Endothelial cell of umbilical vein (primary cell): ENCODE results near the gene TGDS. TPM values are rescaled to one million over a fixed set of nuclear protein-coding genes. Genes with fewer than 3 reads are reported as not detected.

ENCODE experiments used
- BruUV-seq: library from RNA; stranded (reverse); fragments of 400-500 nt; replicated peaks from 2 replicates; lab custom pipeline; 2021; lab: Mats Ljungman, UMichigan
- CTCF ChIA-PET: fragments of 300-600, 350-600 bp; sonication (Branson Sonifier 250); formaldehyde crosslinking; loops from one replicate; lab custom pipeline; 2021; ENCODE audit warnings: antibody characterized with exemption, inconsistent platforms; lab: Charles Lee
- POLR2A ChIA-PET: fragments of 300-600, 350-600 bp; sonication (Branson Sonifier 250); formaldehyde crosslinking; loops from one replicate; lab custom pipeline; 2021; ENCODE audit warnings: antibody characterized with exemption, inconsistent platforms; lab: Charles Lee
- DNase-seq: peaks from one replicate; pipeline ENCODE4 v3.0.0-alpha.2; 2011; ENCODE audit warnings: low read depth, low spot score
- FAIRE-seq: peaks from 2 replicates; lab custom pipeline; 2011; peaks lifted over from hg19 to GRCh38; lab: Jason Lieb, UNC
- H2AFZ ChIP-seq: 2 replicates; pipeline ENCODE4 v1.6.0; 2012; ENCODE audit warnings: low read depth, low read length, control low read depth, inconsistent platforms
- H3K27ac ChIP-seq: 2 replicates; pipeline ENCODE4 v1.5.1; 2011; ENCODE audit warnings: low read depth, mild to moderate bottlenecking, control low read depth, low read length, moderate library complexity; ENCODE audit not compliant: insufficient read depth
- H3K27me3 ChIP-seq, 2 experiments: 2 replicates each; pipeline versions ENCODE4 v1.6.0 to v1.6.1; 2011; ENCODE audit warnings: low read length in 2 of 2, mixed read lengths in 1 of 2; ENCODE audit not compliant: control insufficient read depth in 2 of 2, insufficient read depth in 2 of 2
- H3K36me3 ChIP-seq, 2 experiments: 2 replicates in 1 of 2; 3 replicates in 1 of 2; pipeline ENCODE4 v1.5.1; 2011; ENCODE audit warnings: low read length in 2 of 2, mild to moderate bottlenecking in 1 of 2, moderate library complexity in 1 of 2; ENCODE audit not compliant: control insufficient read depth in 2 of 2, insufficient read depth in 2 of 2; ENCODE audit errors: extremely low read depth in 1 of 2
- H3K4me1 ChIP-seq: 3 replicates; pipeline ENCODE4 v1.5.1; 2011; ENCODE audit warnings: mild to moderate bottlenecking, low read length; ENCODE audit not compliant: control insufficient read depth, insufficient read depth; ENCODE audit errors: extremely low read depth
- H3K4me2 ChIP-seq: 2 replicates; pipeline ENCODE4 v1.6.1; 2011; ENCODE audit warnings: low read length, control low read depth, mixed read lengths; ENCODE audit not compliant: insufficient read depth
- H3K4me3 ChIP-seq, 3 experiments: fragments of 200-600 bp in 1 of 3; sonication (generic), shearing (Covaris generic) in 1 of 3; replicated peaks in 1 of 3; 2 replicates each; pipeline ENCODE4 v1.5.1; 2011 to 2016; ENCODE audit warnings: control low read depth in 3 of 3, low read length in 3 of 3, mild to moderate bottlenecking in 2 of 3, inconsistent platforms in 1 of 3, low read depth in 1 of 3, moderate library complexity in 1 of 3; ENCODE audit not compliant: insufficient read depth in 1 of 3
- H3K79me2 ChIP-seq: 2 replicates; pipeline ENCODE4 v1.6.0; 2012; ENCODE audit warnings: low read length, inconsistent platforms; ENCODE audit not compliant: control insufficient read depth, insufficient read depth
- H3K9ac ChIP-seq: replicated peaks from 2 replicates; pipeline ENCODE3; 2011; ENCODE audit warnings: low read length, control low read depth; ENCODE audit not compliant: insufficient read depth; ENCODE audit errors: extremely low read depth
- H3K9me1 ChIP-seq: replicated peaks from 3 replicates; pipeline ENCODE4 v1.6.0; 2011; ENCODE audit warnings: mild to moderate bottlenecking, low read length; ENCODE audit not compliant: control insufficient read depth, insufficient read depth; ENCODE audit errors: extremely low read depth
- H3K9me3 ChIP-seq: replicated peaks from 2 replicates; pipeline ENCODE4 v1.5.1; 2012; ENCODE audit warnings: low read length, inconsistent platforms; ENCODE audit not compliant: control insufficient read depth, insufficient read depth
- H4K20me1 ChIP-seq: replicated peaks from 2 replicates; pipeline ENCODE3; 2011; ENCODE audit warnings: mild to moderate bottlenecking, low read length; ENCODE audit not compliant: control insufficient read depth, insufficient read depth; ENCODE audit errors: extremely low read depth
- EZH2 ChIP-seq: IDR thresholded peaks from 2 replicates; pipeline ENCODE4 v1.6.1; 2012; ENCODE audit warnings: borderline replicate concordance, low read depth, mild to moderate bottlenecking, moderate library complexity, low read length, inconsistent platforms; ENCODE audit not compliant: severe bottlenecking
- FOS ChIP-seq: IDR thresholded peaks from 2 replicates; pipeline ENCODE4 v1.6.1; 2011; ENCODE audit warnings: mild to moderate bottlenecking, low read length, moderate library complexity, borderline replicate concordance; ENCODE audit not compliant: insufficient read depth
- GATA2 ChIP-seq: IDR thresholded peaks from 2 replicates; pipeline ENCODE4 v1.7.0; 2011; ENCODE audit warnings: low read depth, mild to moderate bottlenecking, moderate library complexity, mixed read lengths, low read length; ENCODE audit not compliant: insufficient read length, insufficient read depth
- JUN ChIP-seq: IDR thresholded peaks from 2 replicates; pipeline ENCODE4 v1.6.1; 2011; ENCODE audit warnings: borderline replicate concordance, low read depth; ENCODE audit not compliant: insufficient read length, insufficient read depth
- MYC ChIP-seq: IDR thresholded peaks from one replicate; pipeline ENCODE4 v1.6.1; 2011; ENCODE audit warnings: mild to moderate bottlenecking, low read depth, low read length
- POLR2A ChIP-seq: IDR thresholded peaks from 2 replicates; pipeline ENCODE4 v1.6.1; 2012; ENCODE audit warnings: low read depth, mild to moderate bottlenecking, control low read depth, low read length
- POLR2AphosphoS5 ChIP-seq: IDR thresholded peaks from 2 replicates; pipeline ENCODE4 v1.6.1; 2012; ENCODE audit warnings: low read depth, mild to moderate bottlenecking, control low read depth, low read length, moderate library complexity; ENCODE audit not compliant: insufficient read depth
- dilution Hi-C: fragments of 300-500 bp; cut with MboI; formaldehyde crosslinking; loops from one replicate; pipeline ENCODE4 v1.15.0; 2019; ENCODE audit warnings: low sequenced_read_pairs; ENCODE audit not compliant: extremely low pct_ligation_motif_present
- intact Hi-C: fragments of 100-400 bp; cut with micrococcal nuclease; formaldehyde crosslinking; loops from one replicate; pipeline ENCODE4 v1.10.0; 2022
- polyA plus RNA-seq, 4 experiments: library from polyadenylated mRNA; depleted of rRNA in 3 of 4; stranded (reverse) in 3 of 4; unstranded in 1 of 4; fragments of >200 nt; gene quantifications; 2 replicates each; pipeline versions ENCODE4 v1.2.1 to v1.2.3, GENCODE V29; 2011 to 2012; ENCODE audit warnings: missing spikeins in 1 of 4
- total RNA-seq: library from RNA; stranded (reverse); gene quantifications from 2 replicates; pipeline ENCODE4 v1.2.3, GENCODE V29; 2021
- TF ChIP-seq, protein P1 (sequence below), 2 donors: IDR thresholded peaks; 1 replicate in 1 of 2; 2 replicates in 1 of 2; pipeline ENCODE4 v1.5.1; 2011; ENCODE audit warnings: low read length in 2 of 2, mild to moderate bottlenecking in 2 of 2, moderate library complexity in 2 of 2, control low read depth in 1 of 2, inconsistent platforms in 1 of 2, low read depth in 1 of 2; ENCODE audit not compliant: insufficient read depth in 1 of 2; ENCODE audit errors: extremely low read depth in 1 of 2
- TF ChIP-seq, protein P2 (sequence below): IDR thresholded peaks from 2 replicates; pipeline ENCODE4 v1.6.1; 2011; ENCODE audit not compliant: insufficient read depth, insufficient read length

Gene TGDS
- total and polyA plus RNA-seq, 2 donors (not counting 3 experiments of a cell fraction or from before 2014, with no cell fraction given) = 7.3 to 9.3 TPM

DNA sequence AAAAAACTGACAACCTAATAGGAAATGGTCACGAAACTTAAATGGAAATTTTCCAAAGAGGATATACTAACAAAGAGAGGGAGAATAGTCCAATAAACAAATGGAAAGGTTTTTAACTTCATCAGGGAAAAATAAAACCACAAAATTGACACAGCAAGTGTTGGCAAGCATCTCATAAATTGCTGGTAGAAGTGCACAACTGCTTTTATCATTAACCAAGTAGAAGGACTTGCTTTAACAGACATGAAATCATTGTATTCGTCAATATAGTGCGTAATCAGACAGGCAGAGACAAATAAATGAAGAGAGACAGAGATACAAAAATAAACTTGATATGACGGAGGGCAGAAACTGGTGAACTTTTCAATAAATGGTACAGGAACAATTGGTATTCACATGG, 7.4 kb downstream of the TGDS start:
- Histone ChIP-seq H3K4me3 (no peak overlapping the region), H3K4me1 (peaks cover 16% of the 10 kb centered on the region), H3K9me1 (no peaks in the 10 kb centered on the region), H2AFZ (no peak overlapping the region), H3K27ac (no peak overlapping the region), H4K20me1 (no peaks in the 10 kb centered on the region), H3K79me2 (peaks cover 14% of the 10 kb centered on the region), H3K4me2 (no peak overlapping the region), H3K9me3 (no peaks in the 10 kb centered on the region), H3K27me3 (no peaks in the 10 kb centered on the region), H3K36me3 (peaks cover 0 to 14% of the 10 kb centered on the region in 2 experiments), H3K9ac (no peak overlapping the region)
- POLR2A ChIA-PET = no interaction called here
- DNase-seq (no peak), FAIRE-seq (no peak)
- CTCF ChIA-PET = no interaction called here
- no TSS peak for BruUV-seq
- intact Hi-C loops (no loop called here), dilution Hi-C loops (no loop called here)
- TF ChIP-seq, protein P1, sequence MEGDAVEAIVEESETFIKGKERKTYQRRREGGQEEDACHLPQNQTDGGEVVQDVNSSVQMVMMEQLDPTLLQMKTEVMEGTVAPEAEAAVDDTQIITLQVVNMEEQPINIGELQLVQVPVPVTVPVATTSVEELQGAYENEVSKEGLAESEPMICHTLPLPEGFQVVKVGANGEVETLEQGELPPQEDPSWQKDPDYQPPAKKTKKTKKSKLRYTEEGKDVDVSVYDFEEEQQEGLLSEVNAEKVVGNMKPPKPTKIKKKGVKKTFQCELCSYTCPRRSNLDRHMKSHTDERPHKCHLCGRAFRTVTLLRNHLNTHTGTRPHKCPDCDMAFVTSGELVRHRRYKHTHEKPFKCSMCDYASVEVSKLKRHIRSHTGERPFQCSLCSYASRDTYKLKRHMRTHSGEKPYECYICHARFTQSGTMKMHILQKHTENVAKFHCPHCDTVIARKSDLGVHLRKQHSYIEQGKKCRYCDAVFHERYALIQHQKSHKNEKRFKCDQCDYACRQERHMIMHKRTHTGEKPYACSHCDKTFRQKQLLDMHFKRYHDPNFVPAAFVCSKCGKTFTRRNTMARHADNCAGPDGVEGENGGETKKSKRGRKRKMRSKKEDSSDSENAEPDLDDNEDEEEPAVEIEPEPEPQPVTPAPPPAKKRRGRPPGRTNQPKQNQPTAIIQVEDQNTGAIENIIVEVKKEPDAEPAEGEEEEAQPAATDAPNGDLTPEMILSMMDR (IDR thresholded peaks at IDR 0.05; ENCODE audit: extremely low read depth in 1 of 2, insufficient read depth in 1 of 2, low read depth in 1 of 2, low read length in 2 of 2) = no peak
- TF ChIP-seq JUN (no peak), POLR2AphosphoS5 (no peak), EZH2 (no peak), FOS (no peak), MYC (no peak), POLR2A (no peak), GATA2 (no peak)
- TF ChIP-seq, protein P2, sequence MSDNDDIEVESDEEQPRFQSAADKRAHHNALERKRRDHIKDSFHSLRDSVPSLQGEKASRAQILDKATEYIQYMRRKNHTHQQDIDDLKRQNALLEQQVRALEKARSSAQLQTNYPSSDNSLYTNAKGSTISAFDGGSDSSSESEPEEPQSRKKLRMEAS = no peak
